Cardiac fibroblast (primary cell): ENCODE measurements around the gene RHBDD2.
"Not testable (repeated sequence)": the region's sequence is repeated elsewhere in the genome, so short reads cannot be mapped to it uniquely, and the experiment has no call there.

Experiments used
- DNase-seq, 2 donors: peaks; one replicate each; pipeline versions ENCODE4 v3.0.0 to v3.0.0-alpha.2; 2010; ENCODE audit warnings: low read depth in 2 of 2
- H3K4me3 ChIP-seq, 2 donors: replicated peaks in 1 of 2; 1 replicate in 1 of 2; 2 replicates in 1 of 2; pipeline ENCODE4 v1.5.1; 2011; ENCODE audit warnings: low read depth in 2 of 2, low read length in 2 of 2, mild to moderate bottlenecking in 2 of 2, moderate library complexity in 1 of 2
- CTCF ChIP-seq: IDR thresholded peaks from one replicate; pipeline ENCODE4 v1.5.1; 2011; ENCODE audit warnings: low read depth, mild to moderate bottlenecking, low read length, inconsistent platforms

RHBDD2 gene

GRCh38 chr7:75842836-75843446, 35.9 kb upstream of the RHBDD2 start:
- peak overlapping the region in 1 of 2 donors; percentile 36 for H3K4me3 ChIP-seq
- peak; percentile 96 to 97 for DNase-seq
- no peak for TF ChIP-seq CTCF

- DNase-seq = no peak
- no peak for TF ChIP-seq CTCF
- no peak overlapping the region for H3K4me3 ChIP-seq
Measured at GRCh38 chr7:75843613-75844116, 35.2 kb upstream of the RHBDD2 start.

- no peak for TF ChIP-seq CTCF
Measured at GRCh38 chr7:75844158-75844557, 34.7 kb upstream of the RHBDD2 start.

GRCh38 chr7:75845132-75845531, 33.7 kb upstream of the RHBDD2 start:
- DNase-seq, H3K4me3 ChIP-seq: not testable (repeated sequence)

More at GRCh38 chr7:75844158-75844557, 34.7 kb upstream of the RHBDD2 start:
- no peak overlapping the region for H3K4me3 ChIP-seq
- DNase-seq = no peak

- no peak overlapping the region for H3K4me3 ChIP-seq
- no peak for TF ChIP-seq CTCF
- no peak for DNase-seq
Measured at GRCh38 chr7:75847707-75848106, 31.1 kb upstream of the RHBDD2 start.

GRCh38 chr7:75849573-75849972, 29.3 kb upstream of the RHBDD2 start:
- DNase-seq = no peak

GRCh38 chr7:75850235-75850634, 28.6 kb upstream of the RHBDD2 start:
- no peak for DNase-seq
- no peak overlapping the region for H3K4me3 ChIP-seq
- TF ChIP-seq CTCF = no peak

More at GRCh38 chr7:75849573-75849972, 29.3 kb upstream of the RHBDD2 start:
- TF ChIP-seq CTCF = no peak
- no peak overlapping the region for H3K4me3 ChIP-seq
